ENCODE data around the gene FLVCR2.

FLVCR2 gene

GRCh38 chr14:75579338-75579864 lies 981 bp downstream of the FLVCR2 start:
- TF ChIP-seq, protein P1, sequence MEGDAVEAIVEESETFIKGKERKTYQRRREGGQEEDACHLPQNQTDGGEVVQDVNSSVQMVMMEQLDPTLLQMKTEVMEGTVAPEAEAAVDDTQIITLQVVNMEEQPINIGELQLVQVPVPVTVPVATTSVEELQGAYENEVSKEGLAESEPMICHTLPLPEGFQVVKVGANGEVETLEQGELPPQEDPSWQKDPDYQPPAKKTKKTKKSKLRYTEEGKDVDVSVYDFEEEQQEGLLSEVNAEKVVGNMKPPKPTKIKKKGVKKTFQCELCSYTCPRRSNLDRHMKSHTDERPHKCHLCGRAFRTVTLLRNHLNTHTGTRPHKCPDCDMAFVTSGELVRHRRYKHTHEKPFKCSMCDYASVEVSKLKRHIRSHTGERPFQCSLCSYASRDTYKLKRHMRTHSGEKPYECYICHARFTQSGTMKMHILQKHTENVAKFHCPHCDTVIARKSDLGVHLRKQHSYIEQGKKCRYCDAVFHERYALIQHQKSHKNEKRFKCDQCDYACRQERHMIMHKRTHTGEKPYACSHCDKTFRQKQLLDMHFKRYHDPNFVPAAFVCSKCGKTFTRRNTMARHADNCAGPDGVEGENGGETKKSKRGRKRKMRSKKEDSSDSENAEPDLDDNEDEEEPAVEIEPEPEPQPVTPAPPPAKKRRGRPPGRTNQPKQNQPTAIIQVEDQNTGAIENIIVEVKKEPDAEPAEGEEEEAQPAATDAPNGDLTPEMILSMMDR (IDR thresholded peaks at IDR 0.05; ENCODE audit: low read depth, low read length, missing control alignments), result no peak
- peak overlapping the region; percentile 52 for H3K4me3 ChIP-seq (ENCODE audit: low read depth, low read length)
- no peak for DNase-seq (ENCODE audit: low read depth)
- in situ Hi-C loops (cut with HindIII; ENCODE audit: low sequenced_read_pairs), result no loop called here

- in situ Hi-C loops (cut with HindIII; ENCODE audit: low sequenced_read_pairs), result no loop called here
- DNase-seq (ENCODE audit: low read depth), result no peak
Measured at GRCh38 chr14:75579882-75580281, 1.5 kb downstream of the FLVCR2 start.

DNA sequence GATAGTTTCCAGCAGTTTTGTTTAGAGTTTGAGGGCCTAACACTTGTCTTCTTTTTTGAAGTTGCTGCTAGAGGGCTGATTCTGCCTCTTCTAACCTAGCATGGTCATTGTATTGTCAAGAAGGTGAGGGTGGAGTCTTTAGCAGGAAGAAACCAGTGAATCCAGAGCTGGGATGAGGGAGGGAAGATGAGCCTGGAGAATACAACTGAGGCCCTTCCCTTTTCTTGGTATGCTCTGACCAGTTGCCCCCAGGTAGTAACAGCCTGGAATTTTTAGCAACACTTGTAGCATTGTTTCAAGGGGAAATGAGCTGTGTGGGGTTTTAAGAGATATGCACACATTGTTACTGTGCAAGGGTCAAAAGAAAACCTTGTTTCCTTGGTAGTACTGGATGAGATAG lies 9.0 kb downstream of the FLVCR2 start:
- H3K4me3 ChIP-seq (ENCODE audit: low read depth, low read length), result no peak overlapping the region
- TF ChIP-seq, protein P1 (IDR thresholded peaks at IDR 0.05; ENCODE audit: low read depth, low read length, missing control alignments), result no peak
- DNase-seq (ENCODE audit: low read depth), result no peak
- in situ Hi-C loops (cut with HindIII; ENCODE audit: low sequenced_read_pairs), result no loop called here

More at GRCh38 chr14:75579882-75580281, 1.5 kb downstream of the FLVCR2 start:
- H3K4me3 ChIP-seq (ENCODE audit: low read depth, low read length), result peak overlapping the region; percentile 52
- TF ChIP-seq, protein P1 (IDR thresholded peaks at IDR 0.05; ENCODE audit: low read depth, low read length, missing control alignments), result no peak

- TF ChIP-seq, protein P1 (IDR thresholded peaks at IDR 0.05; ENCODE audit: low read depth, low read length, missing control alignments), result no peak
- H3K4me3 ChIP-seq (ENCODE audit: low read depth, low read length), result no peak overlapping the region
- DNase-seq (ENCODE audit: low read depth), result no peak
- in situ Hi-C loops (cut with HindIII; ENCODE audit: low sequenced_read_pairs), result no loop called here
Measured at GRCh38 chr14:75589931-75590330, 11.5 kb downstream of the FLVCR2 start.

DNA sequence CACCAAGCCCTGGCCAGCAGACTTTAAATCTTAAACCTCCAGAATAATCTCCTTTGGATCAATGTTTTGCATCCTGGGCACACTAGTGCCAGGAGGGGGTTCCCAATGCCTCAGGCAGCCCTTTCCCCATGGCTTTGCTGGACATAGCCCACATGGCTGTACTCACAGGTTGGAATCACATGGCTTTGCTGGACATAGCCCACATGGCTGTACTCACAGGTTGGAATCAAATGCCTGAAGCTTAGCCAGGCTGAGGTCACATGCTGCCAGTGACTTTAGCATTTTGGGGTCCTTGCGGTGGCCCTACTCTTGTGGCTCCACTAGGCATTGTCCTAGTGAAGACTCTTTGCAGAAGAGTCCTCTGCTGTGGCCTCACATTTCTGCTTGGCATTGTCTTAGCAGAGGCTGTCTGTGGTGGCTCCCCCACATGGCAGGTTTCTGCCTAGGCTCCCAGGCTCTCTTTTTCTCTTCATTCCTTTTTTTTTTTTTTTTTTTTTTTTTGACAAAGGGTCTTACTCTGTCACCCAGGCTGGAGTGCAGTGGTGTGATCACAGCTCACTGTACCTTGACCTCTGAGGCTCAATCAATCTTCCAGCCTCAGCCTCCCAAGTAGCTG lies 13.0 kb downstream of the FLVCR2 start:
- no peak for DNase-seq (ENCODE audit: low read depth)
- no peak overlapping the region for H3K4me3 ChIP-seq (ENCODE audit: low read depth, low read length)
- TF ChIP-seq, protein P1 (IDR thresholded peaks at IDR 0.05; ENCODE audit: low read depth, low read length, missing control alignments), result no peak
- in situ Hi-C loops (cut with HindIII; ENCODE audit: low sequenced_read_pairs), result no loop called here

GRCh38 chr14:75591987-75592575 lies 13.7 kb downstream of the FLVCR2 start:
- H3K4me3 ChIP-seq (ENCODE audit: low read depth, low read length), result no peak overlapping the region
- no peak for DNase-seq (ENCODE audit: low read depth)
- in situ Hi-C loops (cut with HindIII; ENCODE audit: low sequenced_read_pairs), result no loop called here
- TF ChIP-seq, protein P1 (IDR thresholded peaks at IDR 0.05; ENCODE audit: low read depth, low read length, missing control alignments), result no peak

Measured in astrocyte of the cerebellum (primary cell).